Ovary (tissue), 3 donors: ENCODE data around the gene C4BPB.

Experiments used
- POLR2A ChIP-seq: fragments of 450-650 bp; IDR thresholded peaks from one replicate; pipeline ENCODE4 v1.6.1; 2017; ENCODE audit warnings: antibody characterized with exemption, mild to moderate bottlenecking, moderate library complexity
- TF ChIP-seq, protein P1 (sequence below), 3 donors: fragments of 450-650 bp in 2 of 3; fragments of 200-600 bp in 1 of 3; IDR thresholded peaks; one replicate each; pipeline versions ENCODE4 v1.5.1 to v1.8.0; 2016 to 2022; ENCODE audit warnings: antibody characterized with exemption in 3 of 3, mild to moderate bottlenecking in 1 of 3
- donor health status: DM: no; HTN: no; CAD: no.

DNA sequence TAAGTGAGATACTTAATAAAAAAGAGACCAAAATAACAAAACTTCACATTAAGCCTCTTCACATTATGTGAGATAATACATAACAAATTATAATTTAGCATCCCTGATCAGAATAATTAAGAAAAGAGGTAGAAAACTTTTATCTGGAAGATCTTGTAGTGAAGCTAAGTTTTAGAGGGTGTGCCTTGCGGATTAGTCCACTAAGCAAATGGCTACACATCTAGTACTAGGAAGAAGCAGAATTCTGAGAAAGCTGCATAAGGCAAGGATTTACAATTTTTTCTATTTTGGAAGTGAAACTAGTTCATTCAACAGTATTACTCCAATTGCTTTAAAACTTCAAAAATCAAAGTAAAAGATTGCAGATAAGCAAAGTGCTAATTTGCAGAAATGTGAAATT lies 41.2 kb upstream of the C4BPB start:
- TF ChIP-seq, protein P1, sequence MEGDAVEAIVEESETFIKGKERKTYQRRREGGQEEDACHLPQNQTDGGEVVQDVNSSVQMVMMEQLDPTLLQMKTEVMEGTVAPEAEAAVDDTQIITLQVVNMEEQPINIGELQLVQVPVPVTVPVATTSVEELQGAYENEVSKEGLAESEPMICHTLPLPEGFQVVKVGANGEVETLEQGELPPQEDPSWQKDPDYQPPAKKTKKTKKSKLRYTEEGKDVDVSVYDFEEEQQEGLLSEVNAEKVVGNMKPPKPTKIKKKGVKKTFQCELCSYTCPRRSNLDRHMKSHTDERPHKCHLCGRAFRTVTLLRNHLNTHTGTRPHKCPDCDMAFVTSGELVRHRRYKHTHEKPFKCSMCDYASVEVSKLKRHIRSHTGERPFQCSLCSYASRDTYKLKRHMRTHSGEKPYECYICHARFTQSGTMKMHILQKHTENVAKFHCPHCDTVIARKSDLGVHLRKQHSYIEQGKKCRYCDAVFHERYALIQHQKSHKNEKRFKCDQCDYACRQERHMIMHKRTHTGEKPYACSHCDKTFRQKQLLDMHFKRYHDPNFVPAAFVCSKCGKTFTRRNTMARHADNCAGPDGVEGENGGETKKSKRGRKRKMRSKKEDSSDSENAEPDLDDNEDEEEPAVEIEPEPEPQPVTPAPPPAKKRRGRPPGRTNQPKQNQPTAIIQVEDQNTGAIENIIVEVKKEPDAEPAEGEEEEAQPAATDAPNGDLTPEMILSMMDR (IDR thresholded peaks at IDR 0.05), result no peak
- TF ChIP-seq POLR2A, result no peak
